Suppressor macrophage treated with lipopolysaccharide for 1 hour (primary cell): ENCODE measurements around the gene SMIM30.

ENCODE experiments used
- DNase-seq, 3 donors: peaks; one replicate each; pipeline ENCODE4 v3.0.0-alpha.2; 2020 to 2022

Gene SMIM30

GRCh38 chr7:113100121-113100603, 18.2 kb downstream of the SMIM30 start:
- no peak for DNase-seq

DNA sequence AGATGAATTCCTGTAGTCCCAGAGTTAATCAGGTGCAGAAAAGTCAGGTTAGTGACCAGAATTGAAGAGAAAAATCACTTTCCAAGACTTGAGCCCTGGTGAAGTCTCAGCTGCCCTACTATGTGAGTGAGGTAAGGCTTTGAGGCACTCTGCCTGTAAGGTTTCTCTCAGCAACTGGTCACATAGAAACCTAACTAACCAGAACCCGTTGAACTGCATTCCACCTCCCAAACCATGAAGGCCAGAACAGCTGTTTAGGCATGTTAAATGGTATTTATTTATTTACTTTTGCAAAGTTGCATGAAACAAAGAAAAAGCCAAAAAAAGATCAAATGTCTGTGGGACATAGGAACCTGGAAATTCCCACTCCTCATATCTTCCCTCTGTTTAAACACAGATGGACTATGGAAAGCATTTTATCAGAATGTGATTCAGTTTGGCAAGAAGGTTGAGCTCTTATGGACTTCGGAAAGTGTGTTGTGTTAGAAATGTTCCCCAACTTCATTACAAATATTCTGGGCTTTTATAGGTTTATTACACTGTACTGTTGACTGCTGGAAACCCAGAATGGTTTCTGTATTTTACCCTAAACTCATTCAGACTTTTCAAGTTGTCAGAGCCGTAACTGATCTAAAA, 19.0 kb downstream of the SMIM30 start:
- DNase-seq = no peak

DNA sequence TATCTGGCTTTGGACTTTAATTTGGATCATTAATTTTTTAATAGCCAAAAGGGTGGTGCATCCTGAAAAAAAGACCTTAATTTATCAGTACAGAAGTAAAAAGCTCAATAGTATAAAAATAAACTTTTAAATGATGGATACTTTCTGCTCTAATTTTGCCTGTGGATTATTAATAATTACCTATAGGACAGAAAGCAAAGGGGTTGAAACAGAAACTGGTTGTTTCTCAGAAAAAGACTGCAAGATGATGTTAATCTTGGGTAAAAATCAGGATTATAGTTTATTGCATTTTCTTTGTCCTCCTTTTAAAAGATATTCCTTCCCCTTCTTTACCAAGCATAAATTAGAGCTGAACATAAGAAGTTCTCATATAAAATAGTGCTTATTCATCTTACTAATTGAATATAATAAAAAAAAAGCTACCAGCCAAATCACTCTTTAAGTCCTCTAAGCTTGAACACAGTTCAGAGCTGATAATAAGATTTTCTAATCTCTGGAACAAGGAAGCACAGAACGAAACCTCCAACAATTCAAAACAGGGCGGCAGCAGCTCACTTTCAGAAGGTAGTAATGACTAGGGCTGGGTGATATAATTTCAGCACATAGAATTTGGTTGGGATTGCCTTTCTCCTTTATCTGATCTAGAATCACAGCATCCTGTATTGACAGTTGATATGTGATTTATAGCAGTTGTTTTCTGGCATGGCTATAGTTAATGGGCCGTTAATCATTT, 23.7 kb downstream of the SMIM30 start:
- no peak for DNase-seq

DNA sequence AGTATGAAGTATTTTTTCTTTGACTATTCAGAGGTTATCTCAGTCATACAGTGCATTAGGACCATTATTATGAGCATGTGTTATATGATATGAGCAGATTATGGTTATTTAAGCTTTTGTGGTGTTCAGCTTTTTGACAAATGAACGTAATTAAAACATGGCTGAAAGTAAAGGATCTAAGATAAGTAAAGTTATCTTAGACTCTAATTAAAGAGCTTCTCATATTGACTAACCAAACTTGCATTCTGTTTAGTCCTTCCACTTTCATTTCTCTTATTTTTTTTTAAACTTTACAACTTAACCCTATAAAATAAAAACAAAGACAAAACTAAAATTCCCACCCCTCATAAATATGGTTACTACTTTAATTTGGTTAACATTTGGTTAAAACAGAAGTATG, 24.8 kb downstream of the SMIM30 start:
- DNase-seq = no peak

DNA sequence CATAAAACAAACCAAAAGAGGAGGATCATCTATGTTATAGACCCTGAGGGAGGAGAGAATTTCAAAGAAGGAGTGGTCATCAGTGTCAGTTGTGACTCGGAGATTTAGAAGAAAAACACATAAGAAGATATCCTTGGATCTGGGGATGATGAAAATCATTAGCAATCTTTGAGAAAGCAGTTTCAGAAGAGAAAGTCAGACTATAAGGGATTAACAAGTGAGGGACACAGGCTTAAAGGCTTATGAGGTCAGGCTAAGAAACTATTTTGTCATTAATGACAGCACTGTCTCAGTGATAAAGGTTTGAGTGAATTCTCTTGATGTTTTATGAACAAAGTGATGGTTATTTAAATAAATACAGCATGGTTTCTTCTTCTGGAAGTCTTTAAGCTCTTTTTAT, 25.6 kb downstream of the SMIM30 start:
- DNase-seq = no peak

- peak; percentile 25 to 49 (median 38) for DNase-seq
Observed at GRCh38 chr7:113087071-113087998, 31.0 kb downstream of the SMIM30 start.

- peak; percentile 21 to 55 (median 35) for DNase-seq
Observed at GRCh38 chr7:113086431-113086888, 31.9 kb downstream of the SMIM30 start, which contains the start of gene GPR85. GPR85 (minus strand) TSS chr7:113086827; CDS start chr7:113084721, 2,106 bp downstream.

- no peak for DNase-seq
Observed at GRCh38 chr7:113085781-113086390, 32.5 kb downstream of the SMIM30 start.

GRCh38 chr7:113084496-113085172, 33.7 kb downstream of the SMIM30 start:
- no peak for DNase-seq

- DNase-seq = no peak
Observed at GRCh38 chr7:113083816-113084495, 34.4 kb downstream of the SMIM30 start.

- no peak for DNase-seq
Observed at GRCh38 chr7:113083132-113083815, 35.1 kb downstream of the SMIM30 start.

DNA sequence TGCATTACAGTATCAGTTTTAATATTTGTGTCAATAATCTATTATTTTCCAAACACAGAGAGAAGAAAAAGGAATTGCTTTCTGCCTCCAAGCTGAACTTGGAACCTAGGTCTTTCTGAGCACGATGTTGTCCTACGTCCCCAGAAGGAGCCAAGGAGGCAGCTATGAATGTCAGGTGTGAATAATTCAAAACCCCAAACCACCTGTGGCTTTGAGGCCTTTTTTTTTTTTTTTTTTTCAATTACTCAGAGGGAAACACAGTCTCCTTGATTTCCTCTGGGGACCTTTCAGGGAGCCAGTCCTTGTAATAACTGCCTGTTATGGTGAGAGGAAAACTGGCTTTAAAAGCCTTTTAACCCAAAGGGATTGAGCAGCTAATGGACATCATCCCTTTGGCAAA, 40.0 kb downstream of the SMIM30 start:
- DNase-seq = no peak

DNA sequence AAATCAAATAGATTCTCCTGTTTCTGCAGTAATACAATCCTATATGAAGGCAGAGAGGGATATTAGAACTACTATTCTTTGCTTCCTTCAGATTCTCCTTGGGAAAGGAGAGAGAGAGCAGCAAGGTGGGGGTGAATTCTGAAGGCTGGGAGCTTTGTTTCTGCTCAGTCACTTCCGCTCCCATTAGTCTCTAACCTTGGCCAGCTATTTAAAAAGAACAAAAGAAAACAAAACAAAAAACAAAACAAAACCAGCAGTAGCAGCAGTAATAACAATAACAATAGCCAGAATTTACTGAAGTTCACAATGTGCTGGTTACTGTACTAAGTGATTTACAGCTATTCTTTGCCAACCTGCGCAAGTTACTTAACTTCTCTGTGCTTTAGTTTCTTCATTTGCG, 41.7 kb downstream of the SMIM30 start:
- DNase-seq = no peak

DNA sequence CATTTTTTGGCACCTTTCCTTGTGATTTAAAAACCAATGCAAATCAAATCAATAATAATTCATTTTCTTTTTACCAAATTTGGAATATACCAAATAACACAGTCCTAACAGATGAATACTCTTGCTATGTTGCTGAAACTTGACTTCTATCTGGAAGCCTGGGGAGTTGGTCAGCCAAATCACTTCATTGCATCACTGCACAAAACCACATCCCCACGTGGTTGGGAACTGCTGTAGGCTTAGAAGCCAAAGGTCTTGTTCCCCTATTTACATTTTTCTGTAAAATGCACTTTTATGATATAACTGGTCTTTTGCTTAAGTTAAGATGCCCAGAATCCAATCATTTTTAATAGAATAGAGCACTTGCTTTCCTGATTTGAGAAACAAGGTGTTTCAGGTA, 46.9 kb downstream of the SMIM30 start:
- DNase-seq = peak; percentile 77 to 84 (median 78)
